ENCODE measurements around the gene STYXL1. TPM values are rescaled to one million over a fixed set of nuclear protein-coding genes. Genes with fewer than 3 reads are reported as not detected.

Gene STYXL1
- total and polyA plus RNA-seq, 2 donors (not counting 1 experiment from before 2014, with no cell fraction given), result 49.0 to 49.8 TPM

GRCh38 chr7:75995052-75995471 lies 52.7 kb downstream of the STYXL1 start:
- TF ChIP-seq CTCF (conservative IDR thresholded peaks at IDR 0.05 in 1 of 2, IDR thresholded peaks at IDR 0.05 in 1 of 2; ENCODE audit: low read depth in 1 of 2, low read length in 2 of 2), result no peak
- no peak for TF ChIP-seq EZH2 (IDR thresholded peaks at IDR 0.05; ENCODE audit: low read length, missing control alignments)
- Histone ChIP-seq H3K4me3 (replicated peaks in 1 of 4; ENCODE audit: control extremely low read depth in 1 of 4, insufficient read depth in 1 of 4, low read depth in 3 of 4, low read length in 4 of 4) (peak overlapping the region; percentile 44 to 87 (median 69)), H3K4me2 (ENCODE audit: extremely low read depth, insufficient read depth, low read length) (peak overlapping the region; percentile 93), H2AFZ (ENCODE audit: low read length) (peak overlapping the region; percentile 90), H3K9me3 (ENCODE audit: control insufficient read depth, insufficient read depth, low read depth, low read length) (no peaks in the 10 kb centered on the region), H3K4me1 (ENCODE audit: control insufficient read depth, extremely low read depth, insufficient read depth, low read length) (peaks cover 11% of the 10 kb centered on the region), H3K79me2 (ENCODE audit: control insufficient read depth, insufficient read depth, low read length) (peaks cover 5% of the 10 kb centered on the region), H4K20me1 (ENCODE audit: control insufficient read depth, extremely low read depth, insufficient read depth, low read length) (no peaks in the 10 kb centered on the region), H3K27ac (ENCODE audit: insufficient read depth, low read length) (peak overlapping the region; percentile 44), H3K27me3 (ENCODE audit: control insufficient read depth, insufficient read depth, low read length) (no peaks in the 10 kb centered on the region), H3K9ac (ENCODE audit: insufficient read depth, low read length) (no peak overlapping the region), H3K36me3 (ENCODE audit: control insufficient read depth, insufficient read depth, low read length) (peaks cover 8% of the 10 kb centered on the region)
- no peak for DNase-seq (ENCODE audit: low read depth in 2 of 2)

- peak; percentile 89 to 90 for DNase-seq (ENCODE audit: low read depth in 2 of 2)
- Histone ChIP-seq H3K9ac (ENCODE audit: insufficient read depth, low read length) (peak within 1 kb of the TSS; percentile 78), H2AFZ (ENCODE audit: low read length) (peak within 1 kb of the TSS; percentile 90), H3K4me3 (replicated peaks in 1 of 4; ENCODE audit: control extremely low read depth in 1 of 4, insufficient read depth in 1 of 4, low read depth in 3 of 4, low read length in 4 of 4) (peak within 1 kb of the TSS; percentile 59 to 87 (median 81)), H3K4me2 (ENCODE audit: extremely low read depth, insufficient read depth, low read length) (peak within 1 kb of the TSS; percentile 93), H3K9me3 (ENCODE audit: control insufficient read depth, insufficient read depth, low read depth, low read length) (no peaks in the 10 kb centered on the region), H3K36me3 (ENCODE audit: control insufficient read depth, insufficient read depth, low read length) (peaks cover 8% of the 10 kb centered on the region), H3K27ac (ENCODE audit: insufficient read depth, low read length) (peak within 1 kb of the TSS; percentile 81), H3K27me3 (ENCODE audit: control insufficient read depth, insufficient read depth, low read length) (no peaks in the 10 kb centered on the region), H4K20me1 (ENCODE audit: control insufficient read depth, extremely low read depth, insufficient read depth, low read length) (no peaks in the 10 kb centered on the region), H3K79me2 (ENCODE audit: control insufficient read depth, insufficient read depth, low read length) (peaks cover 5% of the 10 kb centered on the region), H3K4me1 (ENCODE audit: control insufficient read depth, extremely low read depth, insufficient read depth, low read length) (peaks cover 11% of the 10 kb centered on the region)
- TF ChIP-seq CTCF (conservative IDR thresholded peaks at IDR 0.05 in 1 of 2, IDR thresholded peaks at IDR 0.05 in 1 of 2; ENCODE audit: low read depth in 1 of 2, low read length in 2 of 2) (peak in 1 of 2 donors; percentile 8), EZH2 (IDR thresholded peaks at IDR 0.05; ENCODE audit: low read length, missing control alignments) (no peak)
Observed at GRCh38 chr7:75994388-75995051, 53.3 kb downstream of the STYXL1 start, which contains the start of gene TMEM120A. Gene TMEM120A, minus strand, starts transcription at chr7:75994595. Its CDS starts 25 bp downstream, at chr7:75994570.

- H2AFZ ChIP-seq (ENCODE audit: low read length), result peak overlapping the region; percentile 35
- H3K36me3 ChIP-seq (ENCODE audit: control insufficient read depth, insufficient read depth, low read length), result peaks cover 8% of the 10 kb centered on the region
- H3K79me2 ChIP-seq (ENCODE audit: control insufficient read depth, insufficient read depth, low read length), result peaks cover 5% of the 10 kb centered on the region
- H3K27ac ChIP-seq (ENCODE audit: insufficient read depth, low read length), result peak overlapping the region; percentile 81
- no peaks in the 10 kb centered on the region for H4K20me1 ChIP-seq (ENCODE audit: control insufficient read depth, extremely low read depth, insufficient read depth, low read length)
- DNase-seq (ENCODE audit: low read depth in 2 of 2), result peak; percentile 50 to 51
- H3K4me2 ChIP-seq (ENCODE audit: extremely low read depth, insufficient read depth, low read length), result peak overlapping the region; percentile 80
- TF ChIP-seq CTCF (conservative IDR thresholded peaks at IDR 0.05 in 1 of 2, IDR thresholded peaks at IDR 0.05 in 1 of 2; ENCODE audit: low read depth in 1 of 2, low read length in 2 of 2) (no peak), EZH2 (IDR thresholded peaks at IDR 0.05; ENCODE audit: low read length, missing control alignments) (no peak)
- peak overlapping the region; percentile 59 to 87 (median 81) for H3K4me3 ChIP-seq (replicated peaks in 1 of 4; ENCODE audit: control extremely low read depth in 1 of 4, insufficient read depth in 1 of 4, low read depth in 3 of 4, low read length in 4 of 4)
- peaks cover 11% of the 10 kb centered on the region for H3K4me1 ChIP-seq (ENCODE audit: control insufficient read depth, extremely low read depth, insufficient read depth, low read length)
- no peaks in the 10 kb centered on the region for H3K27me3 ChIP-seq (ENCODE audit: control insufficient read depth, insufficient read depth, low read length)
- H3K9ac ChIP-seq (ENCODE audit: insufficient read depth, low read length), result peak overlapping the region; percentile 78
- H3K9me3 ChIP-seq (ENCODE audit: control insufficient read depth, insufficient read depth, low read depth, low read length), result no peaks in the 10 kb centered on the region
Observed at GRCh38 chr7:75993689-75994387, 54.0 kb downstream of the STYXL1 start.

Data from fibroblast of lung (primary cell).